Calu3 (cell line): Measurements from ENCODE around the gene MRPL17. TPM values are rescaled to one million over a fixed set of nuclear protein-coding genes. Genes with fewer than 3 reads are reported as not detected.

Experiments used
- BruUV-seq: library from RNA; stranded (reverse); fragments of 400-500 nt; replicated peaks from 2 replicates; lab custom pipeline; 2021; lab: Mats Ljungman, UMichigan
- CTCF ChIA-PET: fragments of 300-600 bp; sonication (Branson Sonifier 250); formaldehyde crosslinking; loops from one replicate; lab custom pipeline; 2022; ENCODE audit warnings: antibody characterized with exemption; lab: Charles Lee
- DNase-seq: peaks from one replicate; pipeline ENCODE4 v3.0.0; 2022
- H3K27ac Mint-ChIP-seq: one replicate; pipeline ENCODE4 v1.8.0; 2022; ENCODE audit warnings: mixed read lengths; ENCODE audit not compliant: unreplicated experiment
- H3K27me3 Mint-ChIP-seq: one replicate; pipeline ENCODE4 v1.8.0; 2022; ENCODE audit warnings: mixed read lengths; ENCODE audit not compliant: unreplicated experiment
- H3K36me3 Mint-ChIP-seq: one replicate; pipeline ENCODE4 v1.8.0; 2022; ENCODE audit warnings: mild to moderate bottlenecking, moderate library complexity, mixed read lengths; ENCODE audit not compliant: insufficient read depth, unreplicated experiment
- H3K4me1 Mint-ChIP-seq: one replicate; pipeline ENCODE4 v1.8.0; 2022; ENCODE audit warnings: mild to moderate bottlenecking, low read depth, mixed read lengths; ENCODE audit not compliant: unreplicated experiment
- H3K4me3 Mint-ChIP-seq: one replicate; pipeline ENCODE4 v1.8.0; 2022; ENCODE audit warnings: mild to moderate bottlenecking, low read depth, moderate library complexity, mixed read lengths; ENCODE audit not compliant: unreplicated experiment
- H3K9me3 Mint-ChIP-seq: one replicate; pipeline ENCODE4 v1.8.0; 2022; ENCODE audit warnings: low read depth, mixed read lengths; ENCODE audit not compliant: unreplicated experiment
- CTCF ChIP-seq: fragments of 200-600 bp; IDR thresholded peaks from one replicate; pipeline ENCODE4 v1.8.0; 2022; ENCODE audit warnings: antibody characterized with exemption; ENCODE audit not compliant: unreplicated experiment
- intact Hi-C: fragments of 100-400 bp; cut with micrococcal nuclease; formaldehyde crosslinking; loops from one replicate; pipeline ENCODE4 v1.10.0; 2022; ENCODE audit not compliant: unreplicated experiment
- total RNA-seq: library from RNA; stranded (reverse); gene quantifications from 2 replicates; pipeline ENCODE4 v1.2.3, GENCODE V29; 2022

Gene MRPL17
- total RNA-seq, 1 experiment from 2014 or later = 78.2 TPM

DNA sequence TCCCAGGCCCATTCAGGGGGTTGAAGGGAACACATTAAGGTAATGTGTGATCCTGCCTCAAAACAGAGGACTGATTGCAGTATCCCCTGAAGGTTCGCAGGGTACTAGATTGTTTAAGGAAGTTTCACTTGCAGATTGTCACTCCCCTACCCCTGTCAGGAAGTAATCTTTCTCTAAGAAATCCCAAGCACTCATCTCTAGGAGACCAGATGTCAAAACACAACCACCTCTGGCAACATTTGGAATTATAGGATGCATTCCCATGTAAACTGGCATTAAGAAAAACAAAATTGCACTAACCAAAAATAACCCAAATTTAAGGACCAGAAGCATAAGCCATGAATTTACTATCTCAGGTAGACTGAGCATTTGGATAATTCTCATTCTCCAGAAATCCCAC lies 1.6 kb downstream of the MRPL17 start:
- peak overlapping the region; percentile 99 for H3K4me3 Mint-ChIP-seq
- CTCF ChIA-PET = no interaction called here
- no peak overlapping the region for H3K27ac Mint-ChIP-seq
- H3K27me3 Mint-ChIP-seq = peaks cover 12% of the 10 kb centered on the region
- intact Hi-C loops = no loop called here
- no TSS peak for BruUV-seq
- no peak for DNase-seq
- H3K36me3 Mint-ChIP-seq = peaks cover 27% of the 10 kb centered on the region
- no peaks in the 10 kb centered on the region for H3K9me3 Mint-ChIP-seq
- no peaks in the 10 kb centered on the region for H3K4me1 Mint-ChIP-seq
- no peak for TF ChIP-seq CTCF

DNA sequence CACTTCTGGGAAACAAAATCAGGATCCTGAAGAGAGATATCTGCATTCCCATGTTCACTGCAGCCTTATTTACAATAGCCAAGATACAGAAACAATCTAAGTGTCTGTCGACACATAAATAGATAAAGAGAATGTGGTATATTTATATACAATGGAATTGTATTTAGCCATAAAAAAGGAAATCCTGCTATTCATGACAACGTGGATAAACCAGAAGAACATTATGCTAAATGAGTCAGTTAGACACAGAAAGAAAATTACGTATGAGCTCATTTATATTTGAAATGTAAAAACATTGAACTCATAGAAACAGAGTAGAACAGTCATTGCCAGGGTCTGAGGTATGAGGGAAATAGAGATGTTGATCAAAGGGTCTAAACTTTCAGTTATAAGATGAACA lies 6.1 kb downstream of the MRPL17 start:
- no TSS peak for BruUV-seq
- no peak for TF ChIP-seq CTCF
- Mint-ChIP-seq H3K36me3 (peaks cover 9% of the 10 kb centered on the region), H3K27me3 (no peaks in the 10 kb centered on the region), H3K4me1 (no peaks in the 10 kb centered on the region), H3K27ac (no peak overlapping the region), H3K4me3 (no peak overlapping the region), H3K9me3 (no peaks in the 10 kb centered on the region)
- intact Hi-C loops = no loop called here
- CTCF ChIA-PET = no interaction called here
- DNase-seq = no peak

DNA sequence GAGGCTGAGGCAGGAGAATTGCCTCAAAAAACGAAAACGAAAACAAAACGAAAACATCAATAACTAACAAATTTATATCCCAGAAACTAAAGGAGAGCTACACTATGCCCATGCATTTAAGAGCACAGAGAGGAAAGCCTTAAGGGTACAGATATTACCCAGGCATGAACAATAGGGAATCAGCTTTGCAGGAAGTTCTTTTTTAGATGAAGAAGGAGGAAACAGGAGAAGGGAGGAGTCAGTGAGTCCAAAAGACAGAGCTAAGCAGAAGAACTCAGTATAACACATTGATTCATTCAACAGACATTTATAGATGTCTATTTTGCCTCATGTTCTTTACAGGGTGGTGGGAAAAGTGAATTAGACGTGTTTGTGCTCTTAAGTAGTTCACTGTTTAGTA lies 8.3 kb downstream of the MRPL17 start:
- intact Hi-C loops = no loop called here
- H3K27me3 Mint-ChIP-seq = peaks cover 14% of the 10 kb centered on the region
- TF ChIP-seq CTCF = no peak
- H3K4me3 Mint-ChIP-seq = no peak overlapping the region
- H3K36me3 Mint-ChIP-seq = no peaks in the 10 kb centered on the region
- no peaks in the 10 kb centered on the region for H3K4me1 Mint-ChIP-seq
- CTCF ChIA-PET = no interaction called here
- no peak overlapping the region for H3K27ac Mint-ChIP-seq
- peaks cover 3% of the 10 kb centered on the region for H3K9me3 Mint-ChIP-seq
- BruUV-seq = no TSS peak
- no peak for DNase-seq

DNA sequence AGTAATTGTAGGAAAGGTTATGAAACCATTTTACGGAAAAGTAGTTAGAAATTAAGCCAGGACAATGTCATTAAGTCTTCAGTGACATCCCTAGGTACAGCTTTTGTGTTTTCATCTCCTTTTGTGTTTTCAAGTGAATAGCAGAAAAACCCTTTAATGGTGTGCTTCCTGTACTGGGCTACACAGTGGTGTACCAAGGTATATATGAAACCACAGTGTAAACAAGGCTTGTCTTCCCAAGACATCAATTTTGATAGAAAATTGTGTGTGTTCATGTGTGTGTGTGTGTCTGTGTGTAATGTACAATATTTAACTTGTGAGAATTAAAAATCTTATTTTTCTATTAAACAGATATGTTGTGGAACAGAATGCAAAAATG lies 8.9 kb downstream of the MRPL17 start:
- intact Hi-C loops = no loop called here
- H3K36me3 Mint-ChIP-seq = no peaks in the 10 kb centered on the region
- no peaks in the 10 kb centered on the region for H3K4me1 Mint-ChIP-seq
- no TSS peak for BruUV-seq
- DNase-seq = no peak
- CTCF ChIA-PET = no interaction called here
- H3K27ac Mint-ChIP-seq = no peak overlapping the region
- peaks cover 3% of the 10 kb centered on the region for H3K9me3 Mint-ChIP-seq
- TF ChIP-seq CTCF = no peak
- peaks cover 14% of the 10 kb centered on the region for H3K27me3 Mint-ChIP-seq
- no peak overlapping the region for H3K4me3 Mint-ChIP-seq
